Stimulated activated effector memory CD8-positive, alpha-beta T cell treated with anti-CD3 and anti-CD28 coated beads, Interleukin-12 subunit alpha, Interleukin-12 subunit beta, amount 100 ng/mL, for 72 hours (primary cell): ENCODE measurements around the gene PEBP1.
"Not testable (repeated sequence)": the region's sequence is repeated elsewhere in the genome, so short reads cannot be mapped to it uniquely, and the experiment has no call there.

Source experiments
- ATAC-seq: fragments of 150-1000 bp; cut with Tn5 transposase; 2 replicates; pipeline ENCODE4 v1.10.0; 2021
- DNase-seq, 2 donors: peaks; one replicate each; pipeline ENCODE4 v3.0.0; 2021 to 2022; ENCODE audit warnings: low spot score in 2 of 2
- H3K27ac Mint-ChIP-seq: one replicate; pipeline ENCODE4 v1.8.0; 2022; ENCODE audit warnings: mild to moderate bottlenecking, mixed read lengths
- H3K36me3 Mint-ChIP-seq: one replicate; pipeline ENCODE4 v1.8.0; 2022; ENCODE audit warnings: mild to moderate bottlenecking, mixed read lengths
- H3K4me1 Mint-ChIP-seq: one replicate; pipeline ENCODE4 v1.8.0; 2022; ENCODE audit warnings: mixed read lengths
- H3K4me3 Mint-ChIP-seq: one replicate; pipeline ENCODE4 v1.8.0; 2022; ENCODE audit warnings: mild to moderate bottlenecking, mixed read lengths
- H3K9me3 Mint-ChIP-seq: one replicate; pipeline ENCODE4 v1.8.0; 2022; ENCODE audit warnings: mixed read lengths

The PEBP1 gene

DNA sequence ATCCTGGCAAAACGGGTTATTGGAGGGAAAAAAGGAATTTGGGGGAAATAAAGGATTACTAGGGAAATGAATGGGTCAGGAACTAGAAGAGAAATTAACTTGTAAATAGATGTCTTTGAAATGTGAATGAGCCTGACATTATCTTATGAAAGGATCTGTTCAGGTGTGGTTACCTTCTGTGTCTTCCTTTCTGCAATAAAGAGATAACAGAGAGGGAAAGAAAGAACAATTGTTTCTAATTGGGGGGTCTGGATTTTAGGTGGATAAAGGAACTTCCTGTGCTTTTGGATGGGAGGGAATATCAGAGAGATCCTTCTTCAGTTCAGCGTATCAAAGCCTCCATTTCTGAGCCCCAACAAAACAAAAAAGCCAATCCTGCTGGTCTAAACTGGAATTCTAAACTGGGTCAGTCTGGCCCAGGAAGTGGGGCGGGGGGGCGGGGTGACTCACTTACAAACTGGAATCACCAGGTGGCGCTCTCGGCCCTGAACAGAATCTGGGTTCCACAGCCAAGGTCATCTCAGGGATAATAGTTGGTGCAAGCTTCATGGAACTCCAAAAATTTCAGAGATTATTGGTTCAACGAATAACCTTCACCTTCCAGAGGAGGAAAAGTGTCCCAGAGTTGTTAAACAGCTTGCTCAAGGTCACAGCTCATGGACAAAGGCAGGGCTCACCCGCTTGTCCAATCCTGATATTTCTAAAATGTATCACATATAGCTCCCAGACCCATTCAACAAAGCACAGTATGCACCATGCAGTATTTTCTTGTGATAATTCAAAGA is 15.2 kb upstream of the PEBP1 start:
- Mint-ChIP-seq H3K4me1 (peaks cover 9% of the 10 kb centered on the region), H3K9me3 (no peaks in the 10 kb centered on the region), H3K27ac (peak overlapping the region; percentile 80), H3K36me3 (no peaks in the 10 kb centered on the region), H3K4me3 (no peak overlapping the region)
- ATAC-seq (peak; percentile 72), DNase-seq (peak; percentile 57 to 70)

DNA sequence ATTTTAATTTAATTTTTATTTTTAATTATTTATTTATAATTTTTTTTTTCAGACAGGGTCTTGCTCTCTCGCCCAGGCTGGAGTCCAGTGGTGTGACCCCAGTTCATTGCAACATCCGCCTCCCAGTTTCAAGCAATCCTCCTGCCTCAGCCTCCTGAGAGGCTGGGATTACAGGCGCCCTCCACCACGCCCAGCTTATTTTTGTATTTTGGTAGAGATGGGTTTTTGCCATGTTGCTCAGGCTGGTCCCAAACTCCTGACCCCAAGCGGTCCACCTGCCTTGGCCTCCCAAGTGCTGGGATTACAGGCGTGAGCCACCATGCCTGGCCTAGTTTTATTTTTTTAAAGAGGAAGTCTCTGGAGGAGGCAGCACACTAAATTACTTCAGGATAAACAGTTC is 13.7 kb upstream of the PEBP1 start:
- Mint-ChIP-seq H3K27ac (no peak overlapping the region), H3K36me3 (no peaks in the 10 kb centered on the region), H3K4me1 (peaks cover 9% of the 10 kb centered on the region), H3K4me3 (no peak overlapping the region), H3K9me3 (no peaks in the 10 kb centered on the region)
- DNase-seq (no peak), ATAC-seq (no peak)

- Mint-ChIP-seq H3K27ac (no peak overlapping the region), H3K36me3 (no peaks in the 10 kb centered on the region), H3K4me3 (no peak overlapping the region), H3K4me1 (peaks cover 9% of the 10 kb centered on the region), H3K9me3 (no peaks in the 10 kb centered on the region)
- DNase-seq (no peak), ATAC-seq (no peak)
These were observed 11.5 kb upstream of the PEBP1 start for GRCh38 chr12:118124333-118124874.

DNA sequence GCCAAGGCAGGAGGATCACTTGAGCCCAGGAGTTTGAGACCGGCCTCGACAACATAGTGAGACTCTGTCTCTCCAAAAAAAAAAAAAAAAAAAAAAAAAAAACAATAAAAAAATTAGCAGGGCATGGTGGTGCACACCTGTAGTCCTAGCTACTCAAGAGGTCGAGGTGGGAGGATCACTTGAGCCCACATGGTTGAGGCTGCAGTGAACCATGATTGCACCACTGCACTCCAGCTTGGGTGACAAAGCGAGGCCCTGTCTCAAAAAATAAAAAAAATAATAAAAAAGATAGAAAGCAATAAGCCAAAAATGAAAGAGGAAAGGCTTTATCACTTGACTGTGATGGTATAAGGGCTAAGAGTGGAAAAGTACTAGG is 10.2 kb upstream of the PEBP1 start:
- ATAC-seq (no peak), DNase-seq (no peak)
- no peaks in the 10 kb centered on the region for H3K36me3 Mint-ChIP-seq
- no peaks in the 10 kb centered on the region for H3K9me3 Mint-ChIP-seq
- no peak overlapping the region for H3K4me3 Mint-ChIP-seq
- no peak overlapping the region for H3K27ac Mint-ChIP-seq
- peaks cover 2% of the 10 kb centered on the region for H3K4me1 Mint-ChIP-seq

- Mint-ChIP-seq H3K9me3 (no peaks in the 10 kb centered on the region), H3K36me3 (no peaks in the 10 kb centered on the region), H3K4me3 (no peak overlapping the region), H3K4me1 (no peaks in the 10 kb centered on the region), H3K27ac (no peak overlapping the region)
- DNase-seq (no peak), ATAC-seq (no peak)
These were observed 9.7 kb upstream of the PEBP1 start for GRCh38 chr12:118126119-118126757.

GRCh38 chr12:118127867-118128266 is 8.1 kb upstream of the PEBP1 start:
- no peak overlapping the region for H3K27ac Mint-ChIP-seq
- no peak overlapping the region for H3K4me3 Mint-ChIP-seq
- ATAC-seq (no peak), DNase-seq (no peak)
- H3K9me3 Mint-ChIP-seq, result no peaks in the 10 kb centered on the region
- no peaks in the 10 kb centered on the region for H3K36me3 Mint-ChIP-seq
- H3K4me1 Mint-ChIP-seq, result peaks cover 7% of the 10 kb centered on the region

DNA sequence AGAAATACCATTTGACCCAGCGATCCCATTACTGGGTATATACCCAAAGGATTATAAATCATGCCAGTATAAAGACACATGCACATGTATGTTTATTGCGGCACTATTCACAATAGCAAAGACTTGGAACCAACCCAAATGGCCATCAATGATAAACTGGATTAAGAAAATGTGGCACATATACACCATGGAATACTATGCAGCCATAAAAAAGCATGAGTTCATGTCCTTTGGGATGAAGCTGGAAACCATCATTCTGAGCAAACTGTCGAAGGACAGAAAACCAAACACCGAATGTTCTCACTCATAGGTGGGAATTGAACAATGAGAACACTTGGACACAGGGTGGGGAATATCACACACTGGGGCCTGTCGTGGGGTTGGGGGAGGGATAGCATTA is 6.5 kb upstream of the PEBP1 start:
- not testable (repeated sequence) for H3K27ac Mint-ChIP-seq, H3K9me3 Mint-ChIP-seq, ATAC-seq, DNase-seq, H3K4me3 Mint-ChIP-seq, H3K4me1 Mint-ChIP-seq, H3K36me3 Mint-ChIP-seq

GRCh38 chr12:118136559-118137003 is 657 bp downstream of the PEBP1 start:
- H3K4me1 Mint-ChIP-seq, result peaks cover 41% of the 10 kb centered on the region
- peak; percentile 25 to 76 for DNase-seq
- peak overlapping the region; percentile 90 for H3K27ac Mint-ChIP-seq
- H3K4me3 Mint-ChIP-seq, result peak overlapping the region; percentile 90
- H3K36me3 Mint-ChIP-seq, result peaks cover 42% of the 10 kb centered on the region
- ATAC-seq, result peak; percentile 62
- H3K9me3 Mint-ChIP-seq, result no peaks in the 10 kb centered on the region

DNA sequence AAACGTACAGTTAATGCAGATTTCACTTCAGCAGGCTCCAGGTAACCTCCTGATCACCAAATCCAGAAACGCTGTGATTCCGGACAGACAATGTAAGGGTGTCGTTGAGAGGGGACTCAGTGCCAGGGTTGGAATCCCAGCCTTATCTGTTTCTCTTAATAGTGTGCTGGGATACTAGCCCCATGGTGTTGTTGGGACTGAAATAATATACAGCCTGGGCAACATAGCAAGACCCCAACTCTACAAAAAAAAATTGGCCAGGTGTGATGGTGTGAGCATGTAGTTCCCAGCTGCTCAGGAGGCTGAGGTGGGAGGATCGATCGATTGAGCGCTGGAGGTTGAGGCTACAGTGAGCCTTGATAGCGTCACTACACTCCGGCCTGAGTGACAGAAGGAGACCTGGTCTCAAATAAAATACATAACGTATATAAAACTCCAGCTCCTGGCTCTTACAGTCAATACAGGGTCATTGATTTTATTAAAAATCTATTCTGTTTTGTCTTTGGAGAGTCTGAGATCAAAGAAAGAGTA is 1.3 kb downstream of the PEBP1 start:
- H3K36me3 Mint-ChIP-seq, result peaks cover 48% of the 10 kb centered on the region
- peaks cover 36% of the 10 kb centered on the region for H3K4me1 Mint-ChIP-seq
- H3K4me3 Mint-ChIP-seq, result peak overlapping the region; percentile 90

GRCh38 chr12:118140825-118141224 is 4.9 kb downstream of the PEBP1 start:
- H3K9me3 Mint-ChIP-seq, result no peaks in the 10 kb centered on the region
- no peak overlapping the region for H3K4me3 Mint-ChIP-seq
- DNase-seq, result no peak
- peak overlapping the region; percentile 63 for H3K27ac Mint-ChIP-seq
- peaks cover 41% of the 10 kb centered on the region for H3K4me1 Mint-ChIP-seq
- H3K36me3 Mint-ChIP-seq, result peaks cover 84% of the 10 kb centered on the region
- ATAC-seq, result no peak

More for the DNA sequence above, 1.3 kb downstream of the PEBP1 start:
- no peak for DNase-seq
- no peak for ATAC-seq
- H3K9me3 Mint-ChIP-seq, result no peaks in the 10 kb centered on the region
- H3K27ac Mint-ChIP-seq, result peak overlapping the region; percentile 90

DNA sequence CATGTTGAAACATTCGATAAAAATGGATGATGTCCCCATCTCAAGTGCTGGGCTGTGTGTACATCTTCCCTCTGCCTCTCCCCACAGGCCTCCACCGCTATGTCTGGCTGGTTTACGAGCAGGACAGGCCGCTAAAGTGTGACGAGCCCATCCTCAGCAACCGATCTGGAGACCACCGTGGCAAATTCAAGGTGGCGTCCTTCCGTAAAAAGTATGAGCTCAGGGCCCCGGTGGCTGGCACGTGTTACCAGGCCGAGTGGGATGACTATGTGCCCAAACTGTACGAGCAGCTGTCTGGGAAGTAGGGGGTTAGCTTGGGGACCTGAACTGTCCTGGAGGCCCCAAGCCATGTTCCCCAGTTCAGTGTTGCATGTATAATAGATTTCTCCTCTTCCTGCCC is 8.6 kb downstream of the PEBP1 start:
- H3K9me3 Mint-ChIP-seq, result no peaks in the 10 kb centered on the region
- H3K4me1 Mint-ChIP-seq, result peaks cover 20% of the 10 kb centered on the region
- ATAC-seq (no peak), DNase-seq (no peak)
- peaks cover 97% of the 10 kb centered on the region for H3K36me3 Mint-ChIP-seq
- H3K4me3 Mint-ChIP-seq, result no peak overlapping the region
- peak overlapping the region; percentile 90 for H3K27ac Mint-ChIP-seq

DNA sequence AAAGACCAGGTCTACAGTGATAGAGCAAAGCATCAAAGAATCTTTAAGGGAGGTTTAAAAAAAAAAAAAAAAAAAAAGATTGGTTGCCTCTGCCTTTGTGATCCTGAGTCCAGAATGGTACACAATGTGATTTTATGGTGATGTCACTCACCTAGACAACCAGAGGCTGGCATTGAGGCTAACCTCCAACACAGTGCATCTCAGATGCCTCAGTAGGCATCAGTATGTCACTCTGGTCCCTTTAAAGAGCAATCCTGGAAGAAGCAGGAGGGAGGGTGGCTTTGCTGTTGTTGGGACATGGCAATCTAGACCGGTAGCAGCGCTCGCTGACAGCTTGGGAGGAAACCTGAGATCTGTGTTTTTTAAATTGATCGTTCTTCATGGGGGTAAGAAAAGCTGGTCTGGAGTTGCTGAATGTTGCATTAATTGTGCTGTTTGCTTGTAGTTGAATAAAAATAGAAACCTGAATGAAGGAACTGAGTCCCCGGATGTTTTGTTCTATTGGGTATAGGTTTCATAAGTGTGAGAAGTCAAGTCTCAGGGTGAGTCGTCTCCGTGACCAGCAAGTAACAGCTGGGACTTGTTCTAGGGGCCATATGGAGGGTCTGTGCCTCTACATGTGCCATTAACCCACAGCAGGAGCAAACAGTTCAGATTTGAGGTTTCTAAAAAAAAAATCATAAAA is 9.3 kb downstream of the PEBP1 start:
- H3K27ac Mint-ChIP-seq, result peak overlapping the region; percentile 90
- no peak overlapping the region for H3K4me3 Mint-ChIP-seq
- peaks cover 97% of the 10 kb centered on the region for H3K36me3 Mint-ChIP-seq
- peak; percentile 57 for ATAC-seq
- peaks cover 17% of the 10 kb centered on the region for H3K4me1 Mint-ChIP-seq
- H3K9me3 Mint-ChIP-seq, result no peaks in the 10 kb centered on the region
- DNase-seq, result no peak

GRCh38 chr12:118145798-118146156 is 9.9 kb downstream of the PEBP1 start:
- no peak for DNase-seq
- Mint-ChIP-seq H3K36me3 (peaks cover 97% of the 10 kb centered on the region), H3K4me3 (no peak overlapping the region), H3K27ac (peak overlapping the region; percentile 90), H3K9me3 (no peaks in the 10 kb centered on the region), H3K4me1 (peaks cover 17% of the 10 kb centered on the region)
- ATAC-seq, result no peak

- ATAC-seq (no peak), DNase-seq (no peak)
- Mint-ChIP-seq H3K4me3 (no peak overlapping the region), H3K4me1 (peaks cover 12% of the 10 kb centered on the region), H3K36me3 (peaks cover 92% of the 10 kb centered on the region), H3K27ac (peak overlapping the region; percentile 76), H3K9me3 (no peaks in the 10 kb centered on the region)
These were observed 12.4 kb downstream of the PEBP1 start for GRCh38 chr12:118148287-118148686.

DNA sequence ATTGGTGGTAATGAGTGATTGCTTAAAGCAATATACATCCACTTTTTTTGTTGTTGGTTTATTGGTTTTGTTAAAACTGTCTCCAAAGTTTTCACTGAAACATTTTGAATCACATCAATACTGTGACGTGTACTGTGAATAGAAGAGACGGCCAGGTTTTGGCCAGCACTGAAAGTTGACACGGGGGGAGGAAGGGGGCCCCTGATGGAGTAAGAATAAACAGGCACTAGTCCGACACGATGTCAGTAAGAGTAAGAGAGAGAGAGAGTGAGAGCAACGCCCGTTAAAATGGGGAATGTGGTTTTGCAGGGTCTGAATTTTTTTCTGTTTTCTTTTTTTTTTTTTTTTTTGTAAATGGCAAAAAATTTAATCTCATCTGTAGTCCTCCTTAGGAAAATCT is 14.7 kb downstream of the PEBP1 start:
- H3K27ac Mint-ChIP-seq, result peak overlapping the region; percentile 75
- DNase-seq (no peak), ATAC-seq (no peak)
- H3K4me3 Mint-ChIP-seq, result no peak overlapping the region
- no peaks in the 10 kb centered on the region for H3K9me3 Mint-ChIP-seq
- H3K36me3 Mint-ChIP-seq, result peaks cover 68% of the 10 kb centered on the region
- H3K4me1 Mint-ChIP-seq, result no peaks in the 10 kb centered on the region
